ENCODE data around the gene MRGPRF. TPM values are rescaled to one million over a fixed set of nuclear protein-coding genes. Genes with fewer than 3 reads are reported as not detected.

Gene MRGPRF
- total RNA-seq, 1 experiment from 2014 or later = 0.76 TPM

DNA sequence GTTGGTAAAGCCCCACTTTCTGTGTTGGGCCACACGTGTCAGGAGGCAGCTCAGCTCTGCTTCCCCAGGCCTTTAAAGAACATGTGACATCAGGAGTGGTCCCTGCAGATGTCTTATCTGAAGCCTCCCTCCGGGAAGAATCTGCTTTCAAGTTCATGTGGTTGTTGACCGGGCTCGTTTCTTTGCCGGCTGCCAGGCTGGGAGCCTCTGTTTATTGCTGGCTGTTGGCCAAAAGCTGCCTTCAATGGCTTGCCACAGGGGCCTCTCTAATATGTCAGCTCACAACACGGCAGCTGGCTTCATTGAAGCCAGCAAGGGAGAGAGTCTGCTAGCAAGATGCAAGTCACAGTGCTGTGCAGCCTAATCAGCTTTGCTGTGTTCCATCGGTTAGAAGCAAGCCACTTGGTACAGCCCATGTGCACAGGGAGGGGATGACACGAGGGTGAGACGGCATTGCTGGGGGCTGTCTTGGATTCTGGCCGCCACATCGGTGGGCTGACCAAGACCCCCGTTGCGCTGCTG lies 14.6 kb downstream of the MRGPRF start:
- no peaks in the 10 kb centered on the region for H3K36me3 ChIP-seq (ENCODE audit: control insufficient read depth in 1 of 2, insufficient read depth in 2 of 2, low read length in 2 of 2)
- ATAC-seq = no peak
- no peaks in the 10 kb centered on the region for H3K79me2 ChIP-seq (ENCODE audit: insufficient read depth, low read length)
- no peak for TF ChIP-seq ZNF274 (IDR thresholded peaks at IDR 0.05; ENCODE audit: low read depth, low read length)
- TF ChIP-seq TCF7L2 (IDR thresholded peaks at IDR 0.05; ENCODE audit: borderline replicate concordance, extremely low read depth, insufficient read depth, insufficient read length) = no peak
- TF ChIP-seq ELF1 (IDR thresholded peaks at IDR 0.05; ENCODE audit: borderline replicate concordance, low read depth) = no peak
- TF ChIP-seq, protein P1, sequence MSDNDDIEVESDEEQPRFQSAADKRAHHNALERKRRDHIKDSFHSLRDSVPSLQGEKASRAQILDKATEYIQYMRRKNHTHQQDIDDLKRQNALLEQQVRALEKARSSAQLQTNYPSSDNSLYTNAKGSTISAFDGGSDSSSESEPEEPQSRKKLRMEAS (IDR thresholded peaks at IDR 0.05) = no peak
- TF ChIP-seq, protein P2, sequence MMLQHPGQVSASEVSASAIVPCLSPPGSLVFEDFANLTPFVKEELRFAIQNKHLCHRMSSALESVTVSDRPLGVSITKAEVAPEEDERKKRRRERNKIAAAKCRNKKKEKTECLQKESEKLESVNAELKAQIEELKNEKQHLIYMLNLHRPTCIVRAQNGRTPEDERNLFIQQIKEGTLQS (IDR thresholded peaks at IDR 0.05) = no peak
- no peak for TF ChIP-seq CEBPB (IDR thresholded peaks at IDR 0.05; ENCODE audit: low read depth)
- no peak for TF ChIP-seq EGR1 (IDR thresholded peaks at IDR 0.05; ENCODE audit: low read depth)
- TF ChIP-seq, protein P3, sequence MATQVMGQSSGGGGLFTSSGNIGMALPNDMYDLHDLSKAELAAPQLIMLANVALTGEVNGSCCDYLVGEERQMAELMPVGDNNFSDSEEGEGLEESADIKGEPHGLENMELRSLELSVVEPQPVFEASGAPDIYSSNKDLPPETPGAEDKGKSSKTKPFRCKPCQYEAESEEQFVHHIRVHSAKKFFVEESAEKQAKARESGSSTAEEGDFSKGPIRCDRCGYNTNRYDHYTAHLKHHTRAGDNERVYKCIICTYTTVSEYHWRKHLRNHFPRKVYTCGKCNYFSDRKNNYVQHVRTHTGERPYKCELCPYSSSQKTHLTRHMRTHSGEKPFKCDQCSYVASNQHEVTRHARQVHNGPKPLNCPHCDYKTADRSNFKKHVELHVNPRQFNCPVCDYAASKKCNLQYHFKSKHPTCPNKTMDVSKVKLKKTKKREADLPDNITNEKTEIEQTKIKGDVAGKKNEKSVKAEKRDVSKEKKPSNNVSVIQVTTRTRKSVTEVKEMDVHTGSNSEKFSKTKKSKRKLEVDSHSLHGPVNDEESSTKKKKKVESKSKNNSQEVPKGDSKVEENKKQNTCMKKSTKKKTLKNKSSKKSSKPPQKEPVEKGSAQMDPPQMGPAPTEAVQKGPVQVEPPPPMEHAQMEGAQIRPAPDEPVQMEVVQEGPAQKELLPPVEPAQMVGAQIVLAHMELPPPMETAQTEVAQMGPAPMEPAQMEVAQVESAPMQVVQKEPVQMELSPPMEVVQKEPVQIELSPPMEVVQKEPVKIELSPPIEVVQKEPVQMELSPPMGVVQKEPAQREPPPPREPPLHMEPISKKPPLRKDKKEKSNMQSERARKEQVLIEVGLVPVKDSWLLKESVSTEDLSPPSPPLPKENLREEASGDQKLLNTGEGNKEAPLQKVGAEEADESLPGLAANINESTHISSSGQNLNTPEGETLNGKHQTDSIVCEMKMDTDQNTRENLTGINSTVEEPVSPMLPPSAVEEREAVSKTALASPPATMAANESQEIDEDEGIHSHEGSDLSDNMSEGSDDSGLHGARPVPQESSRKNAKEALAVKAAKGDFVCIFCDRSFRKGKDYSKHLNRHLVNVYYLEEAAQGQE (IDR thresholded peaks at IDR 0.05; ENCODE audit: low read depth) = no peak
- no peak for TF ChIP-seq SP1 (IDR thresholded peaks at IDR 0.05; ENCODE audit: low read depth)
- TF ChIP-seq, protein P4, sequence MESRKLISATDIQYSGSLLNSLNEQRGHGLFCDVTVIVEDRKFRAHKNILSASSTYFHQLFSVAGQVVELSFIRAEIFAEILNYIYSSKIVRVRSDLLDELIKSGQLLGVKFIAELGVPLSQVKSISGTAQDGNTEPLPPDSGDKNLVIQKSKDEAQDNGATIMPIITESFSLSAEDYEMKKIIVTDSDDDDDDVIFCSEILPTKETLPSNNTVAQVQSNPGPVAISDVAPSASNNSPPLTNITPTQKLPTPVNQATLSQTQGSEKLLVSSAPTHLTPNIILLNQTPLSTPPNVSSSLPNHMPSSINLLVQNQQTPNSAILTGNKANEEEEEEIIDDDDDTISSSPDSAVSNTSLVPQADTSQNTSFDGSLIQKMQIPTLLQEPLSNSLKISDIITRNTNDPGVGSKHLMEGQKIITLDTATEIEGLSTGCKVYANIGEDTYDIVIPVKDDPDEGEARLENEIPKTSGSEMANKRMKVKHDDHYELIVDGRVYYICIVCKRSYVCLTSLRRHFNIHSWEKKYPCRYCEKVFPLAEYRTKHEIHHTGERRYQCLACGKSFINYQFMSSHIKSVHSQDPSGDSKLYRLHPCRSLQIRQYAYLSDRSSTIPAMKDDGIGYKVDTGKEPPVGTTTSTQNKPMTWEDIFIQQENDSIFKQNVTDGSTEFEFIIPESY (IDR thresholded peaks at IDR 0.05; ENCODE audit: extremely low read depth, insufficient replicate concordance, low read length) = no peak
- TF ChIP-seq, protein P5, sequence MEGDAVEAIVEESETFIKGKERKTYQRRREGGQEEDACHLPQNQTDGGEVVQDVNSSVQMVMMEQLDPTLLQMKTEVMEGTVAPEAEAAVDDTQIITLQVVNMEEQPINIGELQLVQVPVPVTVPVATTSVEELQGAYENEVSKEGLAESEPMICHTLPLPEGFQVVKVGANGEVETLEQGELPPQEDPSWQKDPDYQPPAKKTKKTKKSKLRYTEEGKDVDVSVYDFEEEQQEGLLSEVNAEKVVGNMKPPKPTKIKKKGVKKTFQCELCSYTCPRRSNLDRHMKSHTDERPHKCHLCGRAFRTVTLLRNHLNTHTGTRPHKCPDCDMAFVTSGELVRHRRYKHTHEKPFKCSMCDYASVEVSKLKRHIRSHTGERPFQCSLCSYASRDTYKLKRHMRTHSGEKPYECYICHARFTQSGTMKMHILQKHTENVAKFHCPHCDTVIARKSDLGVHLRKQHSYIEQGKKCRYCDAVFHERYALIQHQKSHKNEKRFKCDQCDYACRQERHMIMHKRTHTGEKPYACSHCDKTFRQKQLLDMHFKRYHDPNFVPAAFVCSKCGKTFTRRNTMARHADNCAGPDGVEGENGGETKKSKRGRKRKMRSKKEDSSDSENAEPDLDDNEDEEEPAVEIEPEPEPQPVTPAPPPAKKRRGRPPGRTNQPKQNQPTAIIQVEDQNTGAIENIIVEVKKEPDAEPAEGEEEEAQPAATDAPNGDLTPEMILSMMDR (IDR thresholded peaks at IDR 0.05 in 2 of 3, conservative IDR thresholded peaks at IDR 0.05 in 1 of 3; ENCODE audit: borderline replicate concordance in 1 of 3, insufficient read depth in 1 of 3, low read depth in 2 of 3, low read length in 2 of 3) = no peak
- no peak for TF ChIP-seq RAD21 (IDR thresholded peaks at IDR 0.05; ENCODE audit: low read depth)
- no peak for TF ChIP-seq JUND (IDR thresholded peaks at IDR 0.05)
- no peak for TF ChIP-seq ZFX (IDR thresholded peaks at IDR 0.05)
- TF ChIP-seq SIN3A (IDR thresholded peaks at IDR 0.05; ENCODE audit: low read depth) = no peak
- no peak for TF ChIP-seq EZH2 (IDR thresholded peaks at IDR 0.05)
- RAD21 ChIA-PET (ENCODE audit: low non-redundant PET in 1 of 2, low total read pairs in 2 of 2, uncharacterized antibody in 2 of 2, unreplicated experiment in 2 of 2) = no interaction called here
- H2AFZ ChIP-seq (ENCODE audit: low read depth, low read length, poor library complexity, severe bottlenecking) = no peak overlapping the region
- H3K27ac ChIP-seq (ENCODE audit: low read depth, low read length) = no peak overlapping the region
- peaks cover 0 to 14% of the 10 kb centered on the region in 2 experiments; a peak in 2 of 4 replicates for H3K4me1 ChIP-seq (ENCODE audit: control insufficient read depth in 1 of 2, insufficient read depth in 2 of 2, low read length in 2 of 2)
- H3K27me3 ChIP-seq (ENCODE audit: insufficient read depth, low read length) = no peaks in the 10 kb centered on the region
- intact Hi-C loops (cut with micrococcal nuclease) = no loop called here
- no peaks in the 10 kb centered on the region for H4K20me1 ChIP-seq (ENCODE audit: insufficient read depth)
- POLR2A ChIA-PET = no interaction called here
- no peak overlapping the region for H3K9ac ChIP-seq (ENCODE audit: low read length)
- no peak overlapping the region for H3K4me3 ChIP-seq (replicated peaks in 1 of 2; ENCODE audit: low read depth in 1 of 2, low read length in 2 of 2)
- no peak overlapping the region for H3K4me2 ChIP-seq (ENCODE audit: low read length)
- DNase-seq (ENCODE audit: low read depth, low spot score) = no peak
- no TSS peak for BruUV-seq (replicated peaks)
- H3K9me2 ChIP-seq (ENCODE audit: insufficient read depth) = no peaks in the 10 kb centered on the region
- CTCF ChIA-PET = no interaction called here
- no peaks in the 10 kb centered on the region for H3K9me3 ChIP-seq (ENCODE audit: control insufficient read depth in 1 of 2, insufficient read depth in 1 of 2, low read depth in 1 of 2, low read length in 2 of 2)
